ENCODE data around the gene HSDL2.
"Not testable (repeated sequence)": the region's sequence is repeated elsewhere in the genome, so short reads cannot be mapped to it uniquely, and the experiment has no call there.

The HSDL2 gene

GRCh38 chr9:112380102-112380824 lies at the start of gene HSDL2:
TSS of gene HSDL2 (plus strand) at chr9:112380108. CDS start at chr9:112380164, 56 bp downstream.
- DNase-seq, result peak; percentile 15

GRCh38 chr9:112331674-112331952 lies 48.3 kb upstream of the HSDL2 start:
- DNase-seq, result no peak

GRCh38 chr9:112332214-112332613 lies 47.7 kb upstream of the HSDL2 start:
- DNase-seq, result no peak

GRCh38 chr9:112332674-112332976 lies 47.3 kb upstream of the HSDL2 start:
- no peak for DNase-seq

- DNase-seq, result peak; percentile 70
Measured at GRCh38 chr9:112332977-112333638, 46.8 kb upstream of the HSDL2 start, which contains the start of gene PTBP3. TSS of gene PTBP3 (minus strand) at chr9:112333619. CDS start at chr9:112297865, 35,754 bp downstream.

GRCh38 chr9:112333639-112334431 lies 46.1 kb upstream of the HSDL2 start:
- DNase-seq, result peak; percentile 95

- peak; percentile 36 for DNase-seq
Measured at GRCh38 chr9:112334432-112334841, 45.5 kb upstream of the HSDL2 start.

- no peak for DNase-seq
Measured at GRCh38 chr9:112337547-112337946, 42.4 kb upstream of the HSDL2 start.

GRCh38 chr9:112338561-112338960 lies 41.3 kb upstream of the HSDL2 start:
- DNase-seq, result no peak

- no peak for DNase-seq
Measured at GRCh38 chr9:112339886-112340285, 40.0 kb upstream of the HSDL2 start.

- no peak for DNase-seq
Measured at GRCh38 chr9:112341730-112342129, 38.2 kb upstream of the HSDL2 start.

- DNase-seq, result peak; percentile 75
Measured at GRCh38 chr9:112348257-112349007, 31.5 kb upstream of the HSDL2 start.

- no peak for DNase-seq
Measured at GRCh38 chr9:112349008-112349333, 30.9 kb upstream of the HSDL2 start.

GRCh38 chr9:112351184-112351583 lies 28.7 kb upstream of the HSDL2 start:
- no peak for DNase-seq

GRCh38 chr9:112352209-112352608 lies 27.7 kb upstream of the HSDL2 start:
- no peak for DNase-seq

GRCh38 chr9:112354081-112354743 lies 25.7 kb upstream of the HSDL2 start:
- DNase-seq, result no peak

- no peak for DNase-seq
Measured at GRCh38 chr9:112355427-112355897, 24.4 kb upstream of the HSDL2 start.

- no peak for DNase-seq
Measured at GRCh38 chr9:112360047-112360804, 19.7 kb upstream of the HSDL2 start.

- DNase-seq, result no peak
Measured at GRCh38 chr9:112361601-112362000, 18.3 kb upstream of the HSDL2 start.

- DNase-seq, result no peak
Measured at GRCh38 chr9:112364761-112365160, 15.1 kb upstream of the HSDL2 start.

- not testable (repeated sequence) for DNase-seq
Measured at GRCh38 chr9:112365257-112365656, 14.7 kb upstream of the HSDL2 start.

- no peak for DNase-seq
Measured at GRCh38 chr9:112366591-112366990, 13.3 kb upstream of the HSDL2 start.
